MCF 10A (cell line): ENCODE results near the gene SCAF8. TPM values are rescaled to one million over a fixed set of nuclear protein-coding genes. Genes with fewer than 3 reads are reported as not detected.

Experiments used
- BruUV-seq: library from RNA; stranded (reverse); fragments of 400-500 nt; replicated peaks from 2 replicates; lab custom pipeline; 2021; lab: Mats Ljungman, UMichigan
- CTCF ChIA-PET: fragments of 300-600 bp; sonication (Branson Sonifier 250); formaldehyde crosslinking; extraction: SDS; loops from one replicate; lab custom pipeline; 2021; ENCODE audit warnings: antibody characterized with exemption, inconsistent platforms; lab: Yijun Ruan, JAX
- POLR2A ChIA-PET: fragments of 300-600, 350-650 bp; sonication (Branson Sonifier 250); formaldehyde crosslinking; extraction: SDS; loops from one replicate; lab custom pipeline; 2020; ENCODE audit warnings: antibody characterized with exemption, inconsistent platforms; lab: Yijun Ruan, JAX
- DNase-seq: peaks from one replicate; pipeline ENCODE4 v3.0.0-alpha.2; 2018; ENCODE audit not compliant: unreplicated experiment
- H3K27ac Mint-ChIP-seq: one replicate; pipeline ENCODE4 v1.8.0; 2022; ENCODE audit warnings: mild to moderate bottlenecking, low read depth, mixed read lengths; ENCODE audit not compliant: unreplicated experiment
- H3K27me3 Mint-ChIP-seq: one replicate; pipeline ENCODE4 v1.8.0; 2022; ENCODE audit warnings: mixed read lengths; ENCODE audit not compliant: insufficient read depth, unreplicated experiment
- H3K36me3 Mint-ChIP-seq: one replicate; pipeline ENCODE4 v1.8.0; 2022; ENCODE audit warnings: mild to moderate bottlenecking, moderate library complexity, mixed read lengths; ENCODE audit not compliant: insufficient read depth, unreplicated experiment
- H3K4me1 Mint-ChIP-seq: one replicate; pipeline ENCODE4 v1.8.0; 2022; ENCODE audit warnings: mixed read lengths; ENCODE audit not compliant: insufficient read depth, unreplicated experiment
- H3K4me3 Mint-ChIP-seq: one replicate; pipeline ENCODE4 v1.8.0; 2022; ENCODE audit warnings: mild to moderate bottlenecking, moderate library complexity, mixed read lengths; ENCODE audit not compliant: unreplicated experiment
- H3K9me3 Mint-ChIP-seq: one replicate; pipeline ENCODE4 v1.8.0; 2022; ENCODE audit warnings: mixed read lengths; ENCODE audit not compliant: unreplicated experiment
- CTCF ChIP-seq: fragments of 200-600 bp; IDR thresholded peaks from one replicate; pipeline ENCODE4 v1.8.0; 2022; ENCODE audit warnings: antibody characterized with exemption, mild to moderate bottlenecking; ENCODE audit not compliant: unreplicated experiment
- intact Hi-C: fragments of 100-400 bp; cut with micrococcal nuclease; formaldehyde crosslinking; loops from 2 replicates; pipeline ENCODE4 v1.14.1; 2022
- total RNA-seq: library from RNA; stranded (reverse); gene quantifications from 2 replicates; pipeline ENCODE4 v1.2.3, GENCODE V29; 2022

The SCAF8 gene
- total RNA-seq, 1 experiment from 2014 or later = 49.2 TPM

- intact Hi-C loops = no loop called here
- TF ChIP-seq CTCF = no peak
- no peaks in the 10 kb centered on the region for H3K27me3 Mint-ChIP-seq
- ChIA-PET POLR2A (no interaction called here), CTCF (no interaction called here)
- no TSS peak for BruUV-seq
- peak; percentile 34 for DNase-seq
- H3K27ac Mint-ChIP-seq = no peak overlapping the region
- no peak overlapping the region for H3K4me3 Mint-ChIP-seq
- peaks cover 9% of the 10 kb centered on the region for H3K9me3 Mint-ChIP-seq
- H3K36me3 Mint-ChIP-seq = no peaks in the 10 kb centered on the region
- H3K4me1 Mint-ChIP-seq = peaks cover 5% of the 10 kb centered on the region
Measured at GRCh38 chr6:154721460-154721859, 11.8 kb upstream of the SCAF8 start.

- TF ChIP-seq CTCF = no peak
- no peaks in the 10 kb centered on the region for H3K36me3 Mint-ChIP-seq
- intact Hi-C loops = no loop called here
- no peak overlapping the region for H3K27ac Mint-ChIP-seq
- peaks cover 4% of the 10 kb centered on the region for H3K4me1 Mint-ChIP-seq
- no peaks in the 10 kb centered on the region for H3K27me3 Mint-ChIP-seq
- ChIA-PET CTCF (interaction anchor here (0.6 to 1.2 kb wide), 5 partner anchors 15 to 138 kb away, joined by 3 to 4 read pairs (median 3); no protein-coding TSS in a partner anchor), POLR2A (no interaction called here)
- no TSS peak for BruUV-seq
- no peak overlapping the region for H3K4me3 Mint-ChIP-seq
- DNase-seq = no peak
- no peaks in the 10 kb centered on the region for H3K9me3 Mint-ChIP-seq
Measured at GRCh38 chr6:154726887-154727286, 6.3 kb upstream of the SCAF8 start.

- Mint-ChIP-seq H3K27ac (no peak overlapping the region), H3K9me3 (no peaks in the 10 kb centered on the region), H3K36me3 (peaks cover 7% of the 10 kb centered on the region), H3K27me3 (no peaks in the 10 kb centered on the region), H3K4me1 (peaks cover 12% of the 10 kb centered on the region), H3K4me3 (peak overlapping the region; percentile 21)
- intact Hi-C loops = loop anchor here (5.0 kb wide), 2 partner anchors 264 to 441 kb away; no protein-coding TSS in a partner anchor
- ChIA-PET CTCF (interaction anchor here (0.5 to 3.8 kb wide), 7 partner anchors 12 to 174 kb away, joined by 3 to 20 read pairs (median 4); no protein-coding TSS in a partner anchor), POLR2A (interaction anchor here (0.7 to 1.8 kb wide), 3 partner anchors 12 to 221 kb away, joined by 3 to 4 read pairs (median 4); partner anchors contain the start of gene CNKSR3)
- no TSS peak for BruUV-seq
- DNase-seq = no peak
- TF ChIP-seq CTCF = no peak
Measured at GRCh38 chr6:154731296-154732218, 1.7 kb upstream of the SCAF8 start.

GRCh38 chr6:154732538-154733182 is 556 bp upstream of the SCAF8 start:
- BruUV-seq = no TSS peak
- Mint-ChIP-seq H3K27me3 (no peaks in the 10 kb centered on the region), H3K4me3 (peak overlapping the region; percentile 97), H3K36me3 (peaks cover 7% of the 10 kb centered on the region), H3K27ac (peak overlapping the region; percentile 98), H3K4me1 (peaks cover 12% of the 10 kb centered on the region), H3K9me3 (no peaks in the 10 kb centered on the region)
- no peak for TF ChIP-seq CTCF
- intact Hi-C loops = loop anchor here (1.0 to 5.0 kb wide), 3 partner anchors 73 to 440 kb away; no protein-coding TSS in a partner anchor
- ChIA-PET CTCF (interaction anchor here (0.9 to 3.8 kb wide), 2 partner anchors 48 to 58 kb away, joined by 3 to 20 read pairs; no protein-coding TSS in a partner anchor), POLR2A (interaction anchor here (0.8 to 1.8 kb wide), 5 partner anchors 24 to 223 kb away, joined by 3 to 8 read pairs (median 4); partner anchors contain the start of gene CNKSR3)
- DNase-seq = peak; percentile 60
